Measurements from ENCODE around the gene CCDC148.

Gene CCDC148

GRCh38 chr2:158456309-158457066, at the start of gene CCDC148, which contains the start of gene PKP4:
TSS of gene CCDC148 (minus strand) at chr2:158456753. CDS start at chr2:158456439, 314 bp downstream.
TSS of gene PKP4 (plus strand) at chr2:158456952. CDS start at chr2:158533185, 76,233 bp downstream.
- peak; percentile 82 to 88 for DNase-seq (ENCODE audit: low read depth in 2 of 2)

DNA sequence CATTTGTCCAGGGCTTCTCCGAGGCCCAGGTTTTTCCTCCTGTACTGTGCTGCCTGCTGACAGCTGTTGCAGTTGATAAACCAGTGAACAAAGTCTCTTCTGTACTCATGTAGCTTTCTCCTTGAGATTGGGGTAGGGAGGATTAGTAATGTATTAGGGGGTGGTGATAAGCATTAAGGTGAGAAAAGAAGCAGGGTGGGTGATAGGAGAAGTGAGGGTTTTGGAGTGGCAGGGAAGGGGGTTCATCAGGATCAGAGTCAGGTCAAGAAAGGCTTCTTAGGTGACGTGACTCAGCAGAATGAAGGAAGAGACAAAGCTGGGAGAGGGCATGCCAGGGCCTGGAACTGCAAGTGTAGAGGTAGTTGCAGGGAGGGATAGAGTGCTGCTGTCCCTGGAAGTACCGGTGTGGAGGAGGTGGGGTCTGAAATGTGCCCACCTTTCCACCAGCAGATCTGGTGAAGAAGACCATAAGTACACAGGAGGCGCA, 48.9 kb upstream of the CCDC148 start:
- no peak for DNase-seq (ENCODE audit: low read depth in 2 of 2)

DNA sequence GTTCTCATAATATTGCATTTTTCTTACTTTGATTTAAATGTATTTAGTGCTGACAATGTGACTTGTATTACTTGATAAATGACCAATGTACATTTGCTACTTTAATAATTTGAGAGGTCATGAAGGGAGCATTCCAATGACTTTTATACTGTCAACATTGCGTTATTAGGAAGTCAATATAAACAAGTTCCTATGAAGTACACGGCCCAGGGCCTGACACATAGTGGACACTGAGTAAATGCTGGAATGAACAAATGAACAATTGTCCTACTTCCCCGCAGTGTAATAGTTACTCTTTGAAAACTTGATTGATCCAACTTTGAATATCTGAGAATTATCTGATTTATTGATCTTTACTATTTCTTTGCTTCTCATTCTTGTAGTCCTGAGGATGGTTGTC, 47.5 kb upstream of the CCDC148 start:
- no peak for DNase-seq (ENCODE audit: low read depth in 2 of 2)

DNA sequence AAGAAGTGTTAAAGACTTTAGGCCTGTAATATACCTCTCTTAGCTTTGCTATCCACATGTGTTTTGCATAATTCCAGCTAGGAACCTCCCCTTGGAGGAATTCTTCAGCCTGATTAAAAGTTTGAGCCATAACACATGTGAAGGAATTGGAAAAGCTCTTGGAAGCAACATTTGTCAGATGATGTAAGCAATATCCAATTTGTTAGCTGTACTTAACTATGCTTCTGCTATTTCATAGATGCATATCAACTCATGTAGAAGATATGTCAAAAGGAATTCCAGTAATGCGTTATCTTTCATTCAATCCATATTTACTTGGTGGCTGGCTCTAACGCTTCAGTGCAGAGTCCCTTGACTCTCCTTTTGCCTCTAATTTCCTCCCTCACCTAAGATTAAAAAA, 46.4 kb upstream of the CCDC148 start:
- DNase-seq (ENCODE audit: low read depth in 2 of 2) = no peak

GRCh38 chr2:158501301-158501700, 44.7 kb upstream of the CCDC148 start:
- DNase-seq (ENCODE audit: low read depth in 2 of 2) = no peak

GRCh38 chr2:158500333-158500732, 43.8 kb upstream of the CCDC148 start:
- no peak for DNase-seq (ENCODE audit: low read depth in 2 of 2)

DNA sequence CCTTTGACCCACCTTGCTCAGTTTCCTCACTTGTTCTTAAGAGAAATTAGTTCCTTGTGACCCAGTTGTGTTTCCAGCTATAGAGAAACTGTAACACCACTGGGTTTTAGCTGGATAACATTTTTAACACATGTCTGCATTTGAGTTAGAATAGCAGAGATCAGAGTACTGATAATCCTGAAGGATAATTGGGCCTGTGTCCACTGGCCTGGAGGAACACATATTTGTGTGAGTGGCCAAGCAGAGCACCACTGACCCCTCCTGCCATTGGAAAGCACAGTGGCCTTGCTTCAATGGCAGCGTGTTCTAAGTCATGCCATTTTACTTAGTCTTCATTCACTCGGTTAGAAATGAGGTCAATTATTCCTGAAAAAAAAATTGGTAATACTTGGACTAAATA, 42.8 kb upstream of the CCDC148 start:
- no peak for DNase-seq (ENCODE audit: low read depth in 2 of 2)

GRCh38 chr2:158498749-158499136, 42.2 kb upstream of the CCDC148 start:
- DNase-seq (ENCODE audit: low read depth in 2 of 2) = no peak

- no peak for DNase-seq (ENCODE audit: low read depth in 2 of 2)
Measured at GRCh38 chr2:158498043-158498748, 41.6 kb upstream of the CCDC148 start.

GRCh38 chr2:158497486-158497885, 40.9 kb upstream of the CCDC148 start:
- DNase-seq (ENCODE audit: low read depth in 2 of 2) = no peak

GRCh38 chr2:158496986-158497385, 40.4 kb upstream of the CCDC148 start:
- no peak for DNase-seq (ENCODE audit: low read depth in 2 of 2)

- no peak for DNase-seq (ENCODE audit: low read depth in 2 of 2)
Measured at GRCh38 chr2:158495175-158495574, 38.6 kb upstream of the CCDC148 start.

GRCh38 chr2:158493458-158493857, 36.9 kb upstream of the CCDC148 start:
- no peak for DNase-seq (ENCODE audit: low read depth in 2 of 2)

GRCh38 chr2:158491072-158491471, 34.5 kb upstream of the CCDC148 start:
- no peak for DNase-seq (ENCODE audit: low read depth in 2 of 2)

- DNase-seq (ENCODE audit: low read depth in 2 of 2) = no peak
Measured at GRCh38 chr2:158489366-158490112, 33.0 kb upstream of the CCDC148 start.

- DNase-seq (ENCODE audit: low read depth in 2 of 2) = no peak
Measured at GRCh38 chr2:158488442-158489216, 32.1 kb upstream of the CCDC148 start.

GRCh38 chr2:158487419-158487818, 30.9 kb upstream of the CCDC148 start:
- DNase-seq (ENCODE audit: low read depth in 2 of 2) = no peak

DNA sequence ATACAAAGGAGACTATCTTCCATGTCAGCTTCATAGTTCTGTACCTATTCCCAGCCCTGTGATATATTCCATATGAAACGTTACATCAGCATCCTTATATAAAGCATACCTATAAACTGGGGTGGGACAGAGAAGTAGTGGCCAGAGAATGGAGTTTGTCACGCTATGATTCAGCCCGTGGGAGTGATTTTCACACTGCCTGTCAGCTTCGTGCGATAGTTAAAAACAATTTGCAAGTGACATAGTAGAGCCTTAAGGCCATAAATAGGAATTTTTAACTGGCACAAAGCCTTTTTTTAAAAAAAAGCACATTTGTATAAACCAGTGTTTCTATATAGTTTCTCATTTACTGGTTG, 30.4 kb upstream of the CCDC148 start:
- DNase-seq (ENCODE audit: low read depth in 2 of 2) = no peak

DNA sequence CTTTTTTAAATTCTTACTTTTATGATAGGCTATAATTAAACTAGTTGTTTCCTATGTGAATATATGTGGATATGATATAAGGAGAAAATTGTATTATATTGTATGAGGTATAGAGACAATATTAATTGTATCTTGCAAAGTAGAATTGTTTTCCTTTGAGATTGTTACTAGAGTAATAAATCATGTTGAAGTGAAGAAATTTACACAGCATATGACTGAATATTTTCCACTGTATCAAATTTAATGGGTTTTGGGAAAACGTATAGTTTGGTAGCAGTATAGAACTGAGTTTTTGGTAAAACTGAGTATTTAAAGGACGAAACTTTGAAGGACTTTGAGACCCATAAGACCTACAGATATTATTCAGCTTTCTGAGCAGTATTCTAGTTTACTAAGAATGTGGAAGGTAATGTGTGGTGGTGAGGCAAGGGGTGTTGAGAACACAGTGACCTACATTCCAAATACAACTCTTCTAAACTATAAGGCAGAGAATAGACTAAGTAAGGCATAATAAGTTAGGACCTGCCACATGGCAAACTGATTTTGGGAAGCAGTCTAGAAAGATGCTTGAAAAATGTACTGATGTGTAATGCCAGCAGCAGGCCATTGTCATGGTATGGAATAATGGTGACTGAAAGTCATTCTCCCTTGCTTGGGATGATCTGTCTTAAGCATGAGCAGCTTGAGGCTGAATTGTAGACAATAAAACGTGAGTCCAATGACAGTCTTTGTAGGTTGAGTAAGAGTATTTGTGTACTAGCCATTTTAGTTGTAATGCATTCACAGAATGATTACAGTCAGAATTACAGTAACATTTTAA, 29.8 kb upstream of the CCDC148 start:
- no peak for DNase-seq (ENCODE audit: low read depth in 2 of 2)

GRCh38 chr2:158484892-158485556, 28.5 kb upstream of the CCDC148 start:
- DNase-seq (ENCODE audit: low read depth in 2 of 2) = no peak

All from stimulated activated CD8-positive, alpha-beta memory T cell treated with anti-CD3 and anti-CD28 coated beads, Interleukin-15, amount 100 ng/mL, for 4 hours (primary cell).